Thyroid gland (tissue), 4 donors: ENCODE measurements around the gene DLX6. TPM values are rescaled to one million over a fixed set of nuclear protein-coding genes. Genes with fewer than 3 reads are reported as not detected.

ENCODE experiments used
- DNase-seq, 2 donors: peaks; one replicate each; pipeline ENCODE4 v3.0.0-alpha.2; 2019
- H3K27ac ChIP-seq, 3 donors: fragments of 200-600 bp; sonication (generic); 1 replicate in 2 of 3; 2 replicates in 1 of 3; pipeline ENCODE4 v1.5.1; 2016 to 2019; ENCODE audit warnings: mild to moderate bottlenecking in 1 of 3, moderate library complexity in 1 of 3
- H3K27me3 ChIP-seq: fragments of 200-600 bp; sonication (generic); one replicate; pipeline ENCODE4 v1.5.1; 2019
- H3K36me3 ChIP-seq, 2 donors: fragments of 200-600 bp; sonication (generic); one replicate each; pipeline ENCODE4 v1.5.1; 2016 to 2019
- H3K4me1 ChIP-seq, 2 donors: fragments of 200-600 bp; sonication (generic); one replicate each; pipeline ENCODE4 v1.5.1; 2017 to 2019
- H3K4me3 ChIP-seq, 3 donors: fragments of 200-600 bp; sonication (generic); replicated peaks in 1 of 3; 1 replicate in 2 of 3; 2 replicates in 1 of 3; pipeline ENCODE4 v1.5.1; 2016; ENCODE audit warnings: mild to moderate bottlenecking in 1 of 3
- H3K9me3 ChIP-seq: fragments of 200-600 bp; sonication (generic); one replicate; pipeline ENCODE4 v1.5.1; 2017
- CTCF ChIP-seq, 6 experiments: fragments of 200-600 bp in 3 of 6; fragments of 450-650 bp in 3 of 6; sonication (generic) in 3 of 6; IDR thresholded peaks; one replicate each; pipeline ENCODE4 v1.5.1; 2016 to 2019; ENCODE audit warnings: antibody characterized with exemption in 6 of 6, mild to moderate bottlenecking in 2 of 6, inconsistent platforms in 1 of 6, moderate library complexity in 1 of 6
- POLR2A ChIP-seq, 2 donors: fragments of 450-650 bp; IDR thresholded peaks; one replicate each; pipeline ENCODE4 v1.6.1; 2017; ENCODE audit warnings: antibody characterized with exemption in 2 of 2, mild to moderate bottlenecking in 2 of 2, moderate library complexity in 1 of 2
- WGBS, 2 donors: methylation state at CpG; one replicate each; pipeline ENCODE4 v1.1.5; 2017; 5-methylcytosine and 5-hydroxymethylcytosine counted together
- intact Hi-C: fragments of 100-400 bp; cut with DNase I; formaldehyde crosslinking; loops from one replicate; pipeline ENCODE4 v1.15.1; 2023
- total RNA-seq, 4 donors: library from RNA; depleted of rRNA; stranded (reverse); fragments of >200 nt; gene quantifications; one replicate each; pipeline ENCODE4 v1.2.3, GENCODE V29; 2016

The DLX6 gene
- total RNA-seq, 4 donors from 2014 or later: 0.81 TPM; not detected in 3

GRCh38 chr7:97020601-97020995, 15.2 kb downstream of the DLX6 start:
- H3K36me3 ChIP-seq: no peaks in the 10 kb centered on the region
- no peak overlapping the region for H3K27ac ChIP-seq
- 23 to 38% methylated on average over 17 of the region's 17 CpGs for WGBS, 2 donors
- peaks cover 49% of the 10 kb centered on the region for H3K27me3 ChIP-seq
- no peaks in the 10 kb centered on the region for H3K9me3 ChIP-seq
- no peak overlapping the region for H3K4me3 ChIP-seq
- no peak for TF ChIP-seq POLR2A (IDR thresholded peaks at IDR 0.05)
- TF ChIP-seq CTCF (IDR thresholded peaks at IDR 0.05): no peak
- no peak for DNase-seq
- intact Hi-C loops: no loop called here
- H3K4me1 ChIP-seq: peaks cover 19 to 45% of the 10 kb centered on the region in 2 donors

GRCh38 chr7:97020996-97021746, 15.8 kb downstream of the DLX6 start:
- Histone ChIP-seq H3K4me1 (peaks cover 19 to 45% of the 10 kb centered on the region in 2 donors), H3K4me3 (no peak overlapping the region), H3K27ac (no peak overlapping the region), H3K36me3 (no peaks in the 10 kb centered on the region), H3K27me3 (peaks cover 49% of the 10 kb centered on the region), H3K9me3 (no peaks in the 10 kb centered on the region)
- intact Hi-C loops: no loop called here
- TF ChIP-seq POLR2A (IDR thresholded peaks at IDR 0.05): no peak
- 11 to 16% methylated on average over 21 to 48 of the region's 67 CpGs for WGBS, 2 donors
- DNase-seq: no peak

GRCh38 chr7:97021747-97022490, 16.6 kb downstream of the DLX6 start:
- Histone ChIP-seq H3K4me1 (peaks cover 19 to 45% of the 10 kb centered on the region in 2 donors), H3K27ac (no peak overlapping the region), H3K36me3 (no peaks in the 10 kb centered on the region), H3K27me3 (peaks cover 48% of the 10 kb centered on the region), H3K9me3 (no peaks in the 10 kb centered on the region), H3K4me3 (no peak overlapping the region)
- intact Hi-C loops: no loop called here
- no peak for DNase-seq
- WGBS, 2 donors: 24 to 27% methylated on average over 20 to 35 of the region's 39 CpGs
- TF ChIP-seq POLR2A (IDR thresholded peaks at IDR 0.05) (no peak), CTCF (IDR thresholded peaks at IDR 0.05) (no peak)

GRCh38 chr7:97022491-97023306, 17.3 kb downstream of the DLX6 start:
- DNase-seq: no peak
- TF ChIP-seq POLR2A (IDR thresholded peaks at IDR 0.05): no peak
- TF ChIP-seq CTCF (IDR thresholded peaks at IDR 0.05): no peak
- H3K4me1 ChIP-seq: peaks cover 19 to 44% of the 10 kb centered on the region in 2 donors
- H3K36me3 ChIP-seq: no peaks in the 10 kb centered on the region
- H3K9me3 ChIP-seq: no peaks in the 10 kb centered on the region
- peaks cover 42% of the 10 kb centered on the region for H3K27me3 ChIP-seq
- intact Hi-C loops: no loop called here
- 14 to 18% methylated on average over 27 to 35 of the region's 35 CpGs for whole genome bisulfite sequencing, 2 donors
- no peak overlapping the region for H3K4me3 ChIP-seq
- no peak overlapping the region for H3K27ac ChIP-seq
